Stimulated activated CD4-positive, alpha-beta T cell treated with anti-CD3 and anti-CD28 coated beads, TNF-alpha, amount 100 ng/mL, for 48 hours (primary cell): Measurements from ENCODE around the gene ETS2.

Experiments
- DNase-seq, 3 donors: peaks; one replicate each; pipeline ENCODE4 v3.0.0-alpha.2; 2020; ENCODE audit warnings: low read depth in 3 of 3

Gene ETS2

GRCh38 chr21:38777531-38777930 is 28.2 kb upstream of the ETS2 start:
- no peak for DNase-seq

DNA sequence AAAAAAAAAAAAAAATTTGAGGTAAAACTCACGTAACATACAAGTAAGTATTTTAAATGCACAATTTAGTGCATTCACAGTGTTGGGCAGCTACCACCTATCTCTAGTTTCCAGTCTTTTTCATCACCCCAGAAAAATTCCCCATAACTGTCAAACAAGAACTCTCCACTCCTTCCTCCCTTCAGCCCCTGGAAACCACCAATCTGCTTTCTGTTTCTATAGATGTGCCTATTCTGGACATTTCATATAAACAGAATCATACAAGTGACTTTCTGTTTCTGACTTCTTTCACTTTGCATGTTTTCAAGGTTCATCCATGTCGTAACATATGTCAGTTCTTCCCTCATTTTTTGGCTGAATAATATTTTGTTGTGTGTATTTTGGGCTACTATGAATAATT is 24.9 kb upstream of the ETS2 start:
- no peak for DNase-seq

DNA sequence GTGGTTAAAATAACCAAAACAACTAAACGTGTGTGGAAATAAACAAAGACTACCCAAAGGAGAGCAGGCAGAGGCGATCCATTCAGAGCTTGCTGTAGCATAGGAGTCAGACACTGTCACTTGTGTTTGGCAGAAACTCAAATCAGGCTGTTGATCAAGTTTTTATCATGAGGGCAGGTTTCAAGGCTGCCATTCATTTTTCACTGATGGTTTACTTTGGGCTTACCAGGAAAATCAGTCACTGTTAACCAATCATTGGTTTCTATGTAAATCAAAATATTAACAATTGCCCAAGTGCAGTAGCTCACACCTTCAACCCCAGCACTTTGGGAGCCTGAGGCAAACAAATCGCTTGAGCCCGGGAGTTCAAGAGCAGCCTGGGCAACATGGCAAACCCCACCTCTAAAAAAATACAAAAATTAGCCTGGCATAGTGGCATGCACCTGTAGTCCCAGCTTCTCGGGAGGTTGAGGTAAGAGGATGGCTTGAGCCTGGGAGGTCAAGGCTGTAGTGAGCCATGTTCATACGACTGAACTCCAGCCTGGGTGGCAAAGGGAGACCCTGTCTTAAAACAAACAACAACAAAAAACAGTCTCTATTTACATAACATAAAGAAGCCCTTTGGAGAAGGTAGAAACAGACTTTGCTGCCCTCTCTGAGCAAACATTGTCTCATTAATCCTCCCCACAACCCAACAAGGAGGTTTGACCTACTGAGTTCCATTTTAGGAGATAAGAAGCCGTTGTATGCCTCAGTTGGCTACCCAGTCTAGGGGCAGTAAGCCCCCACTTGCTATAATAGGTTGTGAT is 21.1 kb upstream of the ETS2 start:
- no peak for DNase-seq

DNA sequence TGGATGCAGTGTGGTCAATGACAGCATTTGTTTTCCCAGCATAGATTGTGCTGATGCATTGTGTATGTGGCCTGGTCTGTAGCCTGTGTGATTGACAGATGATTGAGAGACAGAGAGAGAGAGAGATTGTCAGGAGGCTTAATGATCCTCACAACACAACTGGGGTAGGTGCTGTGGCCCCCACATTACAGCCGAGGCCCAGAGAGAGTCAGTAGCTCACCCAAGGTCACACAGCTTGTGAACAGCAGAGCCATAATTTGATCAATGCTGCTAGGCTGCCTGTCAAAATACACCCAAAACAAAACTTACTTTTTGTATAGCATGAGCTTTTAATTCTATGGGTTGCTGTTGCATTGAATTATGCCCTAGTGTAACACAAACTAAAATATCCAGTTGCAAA is 20.2 kb upstream of the ETS2 start:
- no peak for DNase-seq

DNA sequence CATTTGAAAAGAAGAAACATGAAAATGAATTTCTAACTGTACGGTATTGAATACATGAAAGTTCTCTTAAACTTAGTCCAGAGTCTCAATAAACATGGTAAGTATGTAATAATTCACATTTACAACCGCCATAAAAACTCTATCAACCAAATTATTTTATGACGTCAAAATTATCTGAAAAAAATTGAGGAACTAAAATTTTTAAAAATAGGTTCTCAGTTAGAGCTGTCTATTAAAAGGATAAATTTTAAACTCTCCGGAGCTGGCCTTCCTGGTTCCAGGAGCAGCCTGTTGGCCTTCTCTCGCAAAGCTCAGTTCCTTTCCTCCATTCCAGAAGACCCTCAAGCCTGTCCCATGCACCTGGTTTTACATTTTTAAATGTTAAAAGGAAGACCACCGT is 18.7 kb upstream of the ETS2 start:
- DNase-seq = no peak

DNA sequence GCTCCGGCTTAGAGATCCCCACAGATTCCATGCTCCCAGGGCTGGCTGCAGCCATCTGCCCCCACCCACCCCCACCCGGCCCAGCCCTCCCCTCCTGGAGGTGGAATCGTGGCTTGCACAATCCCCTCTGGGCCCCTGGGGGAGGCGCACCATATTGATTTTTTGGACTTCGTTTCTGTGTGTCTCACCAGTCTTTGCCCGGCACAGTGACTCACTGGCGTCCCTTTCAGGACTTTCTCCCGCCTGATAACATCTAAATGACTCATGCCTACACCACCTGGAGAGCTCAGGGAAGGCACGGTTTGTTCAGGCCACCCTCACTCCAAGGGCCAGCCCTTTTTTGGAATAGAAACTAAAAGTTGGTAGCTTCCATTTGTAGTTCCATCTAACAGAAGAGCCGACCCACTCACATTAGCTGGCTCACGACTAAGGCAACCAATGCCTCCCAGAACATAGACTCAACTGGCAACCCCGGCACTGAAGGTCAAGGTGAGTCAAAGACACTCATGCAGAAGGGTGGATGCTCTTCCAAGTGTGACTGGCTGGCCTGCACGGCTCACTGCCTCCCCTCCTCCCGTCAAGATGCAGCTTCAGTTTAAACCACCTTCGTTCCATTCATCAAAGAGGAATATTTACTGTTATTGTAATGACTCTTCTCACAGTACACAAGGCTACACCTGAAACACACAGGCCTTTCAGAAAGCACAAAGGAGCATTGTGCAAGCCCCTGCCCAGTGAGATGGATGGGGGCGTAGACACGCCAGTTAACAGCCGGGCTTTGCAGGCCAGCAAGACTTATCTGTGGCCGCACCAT is 18.1 kb upstream of the ETS2 start:
- no peak for DNase-seq

GRCh38 chr21:38788275-38788905 is 17.3 kb upstream of the ETS2 start:
- DNase-seq = no peak

- no peak for DNase-seq
These were observed 16.5 kb upstream of the ETS2 start for GRCh38 chr21:38789275-38789674.

DNA sequence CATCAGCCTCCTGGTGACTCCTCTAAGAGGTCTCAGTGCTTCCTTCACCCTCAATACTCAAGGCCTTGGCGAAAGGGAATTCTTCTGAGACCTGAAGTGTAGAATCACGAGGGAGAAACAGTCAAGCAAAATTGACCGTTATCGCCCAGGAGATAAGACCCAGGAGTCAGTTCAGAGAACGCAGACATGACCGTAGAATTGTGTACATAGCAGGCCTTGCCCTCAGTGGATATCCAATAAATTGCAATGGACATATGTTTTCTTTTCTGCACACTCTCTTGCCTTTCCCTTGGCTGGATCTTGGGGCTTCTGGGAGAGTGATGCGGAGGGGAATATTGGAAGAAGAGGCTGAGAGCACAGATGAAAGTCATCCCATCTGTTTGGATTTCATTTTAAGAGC is 15.7 kb upstream of the ETS2 start:
- DNase-seq = no peak

- no peak for DNase-seq
These were observed 14.8 kb upstream of the ETS2 start for GRCh38 chr21:38790961-38791360.

GRCh38 chr21:38792676-38793459 is 12.9 kb upstream of the ETS2 start:
- no peak for DNase-seq

- DNase-seq = no peak
These were observed 11.6 kb upstream of the ETS2 start for GRCh38 chr21:38793926-38794713.

- no peak for DNase-seq
These were observed 10.8 kb upstream of the ETS2 start for GRCh38 chr21:38794978-38795377.

DNA sequence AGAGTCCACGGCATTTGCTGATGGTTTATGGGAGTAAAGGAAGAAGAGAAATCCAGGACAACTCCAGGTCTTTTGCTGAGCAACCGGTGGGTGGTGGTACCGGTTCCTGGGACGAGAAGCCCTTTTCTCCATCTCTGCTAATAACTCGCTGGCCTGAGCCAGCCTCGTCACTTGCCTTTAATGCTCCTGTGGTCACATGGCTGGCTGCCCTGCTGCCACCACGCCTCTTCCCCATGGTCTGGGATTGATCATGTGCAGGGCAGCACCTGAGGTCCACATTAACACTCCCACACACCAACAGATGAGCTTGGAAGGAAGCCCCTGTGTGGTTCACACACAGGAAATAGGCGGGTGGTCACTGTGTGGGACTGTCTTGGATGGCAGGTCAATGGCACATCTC is 10.3 kb upstream of the ETS2 start:
- no peak for DNase-seq

DNA sequence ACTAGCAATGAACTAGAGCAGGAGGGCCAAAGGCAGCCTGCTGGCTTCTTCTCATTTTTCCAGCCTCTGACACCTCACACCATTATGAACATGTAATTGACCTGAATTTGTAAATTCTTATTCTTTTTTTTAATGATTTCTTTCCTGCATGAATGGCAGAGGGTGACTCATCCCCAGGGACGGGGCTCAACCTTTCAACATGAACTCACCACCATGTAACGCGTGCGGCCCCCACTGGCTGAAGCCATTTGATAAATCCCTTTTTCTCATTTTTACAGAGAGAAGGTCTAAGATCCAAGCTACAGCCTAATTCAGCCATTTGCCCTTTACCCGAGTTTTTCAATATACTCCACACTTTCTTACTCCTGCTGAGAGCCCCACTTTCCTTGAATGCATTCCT is 9.3 kb upstream of the ETS2 start:
- no peak for DNase-seq

GRCh38 chr21:38797470-38797869 is 8.3 kb upstream of the ETS2 start:
- no peak for DNase-seq

GRCh38 chr21:38798081-38798480 is 7.6 kb upstream of the ETS2 start:
- DNase-seq = no peak

DNA sequence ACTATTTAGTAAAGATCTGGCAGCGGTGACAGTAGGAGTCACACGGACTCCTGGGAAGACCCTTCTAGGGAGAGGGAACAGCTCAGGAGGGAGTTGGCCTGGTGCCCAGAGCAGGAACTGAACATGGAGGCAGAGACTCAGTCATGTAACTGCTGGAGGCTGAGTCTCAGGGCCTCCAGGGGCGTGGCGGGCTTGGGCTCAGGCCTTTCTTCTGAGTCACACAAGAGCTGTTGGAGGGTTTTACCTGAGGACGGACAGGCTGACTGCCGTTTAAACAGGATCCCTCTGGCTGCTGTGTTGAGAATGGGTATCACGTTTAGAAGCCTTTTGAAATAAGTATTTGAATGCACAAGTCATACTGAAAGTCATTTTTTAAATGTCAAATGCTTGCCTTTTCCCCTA is 7.2 kb upstream of the ETS2 start:
- peak in 1 of 3 donors; percentile 8 for DNase-seq

DNA sequence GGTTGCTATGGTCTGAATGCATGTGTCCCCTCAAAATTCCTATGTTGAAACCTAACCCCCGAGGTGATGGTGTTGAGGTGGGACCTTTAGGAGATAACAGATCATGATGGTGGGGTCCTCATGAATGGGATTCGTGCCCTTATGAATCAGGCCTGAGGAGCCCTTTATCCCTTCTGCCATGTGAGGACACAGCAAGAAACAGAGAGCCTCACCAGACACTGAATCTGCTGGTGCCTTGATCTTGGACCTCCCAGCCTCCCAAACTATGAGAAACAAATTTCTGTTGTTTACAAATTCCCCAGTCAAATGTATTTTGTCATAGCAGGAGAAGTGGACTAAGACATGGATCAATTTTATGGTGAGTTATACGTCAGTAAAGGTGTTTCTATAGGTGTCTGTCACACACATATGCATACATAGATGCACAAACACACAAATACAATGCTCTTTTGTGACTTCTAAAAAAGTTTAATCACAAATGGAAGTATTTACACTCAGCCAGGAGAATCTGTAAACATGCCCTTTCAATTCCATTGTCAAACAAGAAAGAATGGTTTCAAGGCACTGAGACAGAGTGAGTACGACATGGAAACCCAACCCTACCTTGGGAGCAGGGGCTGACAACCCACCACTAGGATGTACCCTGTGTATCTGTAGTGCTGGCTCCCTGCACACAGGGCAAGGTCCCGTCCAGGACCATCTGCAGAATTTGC is 5.5 kb upstream of the ETS2 start:
- no peak for DNase-seq

DNA sequence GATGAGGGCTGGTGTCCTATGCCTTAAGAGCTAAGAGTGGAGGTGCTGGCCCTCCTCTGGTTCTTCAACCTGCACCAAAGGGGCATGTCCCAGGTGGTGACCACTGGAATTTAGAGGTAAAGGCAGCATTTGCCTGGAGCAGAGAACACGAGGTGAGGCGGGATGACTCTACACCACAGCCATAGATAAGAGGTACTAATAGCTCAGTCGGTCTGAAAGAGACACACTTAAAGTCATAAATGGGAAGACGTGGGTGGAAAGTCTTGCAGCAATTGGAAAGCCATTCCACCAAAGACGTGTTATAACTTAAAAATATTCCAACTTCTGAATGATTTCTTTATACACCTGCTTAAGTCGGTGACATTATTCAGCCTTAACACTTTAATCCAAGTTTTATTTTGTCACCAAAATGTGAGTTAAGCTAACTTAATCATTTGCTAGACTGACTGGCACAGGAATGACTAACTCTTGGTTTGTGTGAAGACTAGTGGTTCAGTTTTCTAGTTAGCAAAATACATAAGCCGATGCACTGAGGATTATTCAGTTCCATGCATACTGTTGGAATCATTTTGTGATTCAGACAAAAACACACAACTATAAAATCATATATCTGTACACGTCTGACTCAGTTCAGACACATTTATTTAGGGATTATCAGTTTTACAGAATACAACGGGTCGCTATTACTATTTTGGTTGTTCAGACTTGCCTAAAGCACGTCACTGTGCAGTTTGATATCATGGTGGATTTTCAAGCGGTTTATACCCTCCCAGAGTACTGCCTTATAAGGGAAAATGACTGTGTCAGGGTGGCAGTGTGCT is 4.6 kb upstream of the ETS2 start:
- DNase-seq = no peak
